GM18868 (cell line): Measurements from ENCODE around the gene HBM.
"Not testable (repeated sequence)": the region's sequence is repeated elsewhere in the genome, so short reads cannot be mapped to it uniquely, and the experiment has no call there.

Source experiments
- ATAC-seq: cut with Tn5 transposase; IDR thresholded peaks from one replicate; pipeline ENCODE4 v1.9.1; 2021; ENCODE audit warnings: mild to moderate bottlenecking, moderate library complexity; ENCODE audit not compliant: unreplicated experiment

The HBM gene

DNA sequence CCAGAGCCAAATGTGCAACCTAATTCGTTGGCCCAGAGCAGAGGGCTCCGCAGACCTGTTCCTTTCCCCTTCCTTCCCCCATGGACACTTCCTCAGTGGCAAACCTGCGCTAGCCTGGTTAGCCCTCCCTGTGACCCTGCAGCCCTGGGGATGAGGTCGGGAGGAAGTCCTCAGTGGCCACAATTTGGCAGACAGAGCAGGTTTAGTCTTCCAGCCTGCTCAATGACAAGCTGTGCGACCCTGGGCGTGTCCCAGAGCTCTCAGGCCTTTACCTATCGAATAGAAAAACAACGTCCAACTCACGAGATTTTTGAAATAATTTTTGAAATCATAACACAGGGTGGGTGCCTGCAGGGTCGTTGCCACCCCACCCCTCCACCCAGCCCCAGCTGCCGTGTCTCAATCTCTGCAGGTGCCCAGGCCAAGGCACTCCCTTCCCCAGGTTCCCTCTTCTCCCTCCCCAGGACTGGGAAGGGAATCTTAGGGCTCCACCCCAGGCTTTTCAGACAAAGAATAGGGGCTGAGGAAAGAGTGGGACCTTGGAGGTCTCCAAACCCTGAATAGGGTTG lies 1.4 kb downstream of the HBM start:
- ATAC-seq, result no peak

DNA sequence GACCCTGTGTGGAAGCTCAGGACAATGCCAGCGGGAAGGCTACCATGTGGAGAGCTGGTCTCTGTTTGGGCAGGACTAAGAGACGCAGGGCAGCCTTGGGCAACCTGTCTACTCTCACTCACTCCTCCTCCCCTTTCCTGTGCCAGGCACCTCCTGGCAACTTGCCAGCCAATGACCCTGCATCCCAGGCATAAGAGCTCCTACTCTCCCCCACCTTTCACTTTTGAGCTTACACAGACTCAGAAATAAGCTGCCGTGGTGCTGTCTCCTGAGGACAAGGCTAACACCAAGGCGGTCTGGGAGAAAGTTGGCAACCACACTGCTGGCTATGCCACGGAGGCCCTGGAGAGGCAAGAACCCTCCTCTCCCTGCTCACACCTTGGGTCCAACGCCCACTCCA lies 2.6 kb downstream of the HBM start:
- no peak for ATAC-seq

GRCh38 chr16:169014-169413 lies 3.2 kb downstream of the HBM start:
- ATAC-seq, result no peak

DNA sequence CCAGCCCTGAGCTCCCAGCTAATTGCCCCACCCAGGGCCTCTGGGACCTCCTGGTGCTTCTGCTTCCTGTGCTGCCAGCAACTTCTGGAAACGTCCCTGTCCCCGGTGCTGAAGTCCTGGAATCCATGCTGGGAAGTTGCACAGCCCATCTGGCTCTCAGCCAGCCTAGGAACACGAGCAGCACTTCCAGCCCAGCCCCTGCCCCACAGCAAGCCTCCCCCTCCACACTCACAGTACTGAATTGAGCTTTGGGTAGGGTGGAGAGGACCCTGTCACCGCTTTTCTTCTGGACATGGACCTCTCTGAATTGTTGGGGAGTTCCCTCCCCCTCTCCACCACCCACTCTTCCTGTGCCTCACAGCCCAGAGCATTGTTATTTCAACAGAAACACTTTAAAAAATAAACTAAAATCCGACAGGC lies 4.3 kb downstream of the HBM start:
- not testable (repeated sequence) for ATAC-seq

DNA sequence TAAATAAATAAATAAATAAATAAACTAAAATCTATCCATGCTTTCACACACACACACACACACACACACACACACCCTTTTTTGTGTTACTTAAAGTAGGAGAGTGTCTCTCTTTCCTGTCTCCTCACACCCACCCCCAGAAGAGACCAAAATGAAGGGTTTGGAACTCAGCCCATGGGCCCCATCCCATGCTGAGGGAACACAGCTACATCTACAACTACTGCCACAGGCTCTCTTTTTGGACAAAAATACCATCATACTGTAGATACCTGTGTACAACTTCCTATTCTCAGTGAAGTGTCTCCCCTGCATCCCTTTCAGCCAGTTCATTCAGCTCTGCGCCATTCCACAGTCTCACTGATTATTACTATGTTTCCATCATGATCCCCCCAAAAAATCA lies 5.0 kb downstream of the HBM start:
- no peak for ATAC-seq

- ATAC-seq, result not testable (repeated sequence)
Measured at GRCh38 chr16:172374-172941, 6.7 kb downstream of the HBM start, which contains the start of gene HBA2. HBA2 (plus strand) TSS chr16:172876; CDS start chr16:172913, 37 bp downstream.

DNA sequence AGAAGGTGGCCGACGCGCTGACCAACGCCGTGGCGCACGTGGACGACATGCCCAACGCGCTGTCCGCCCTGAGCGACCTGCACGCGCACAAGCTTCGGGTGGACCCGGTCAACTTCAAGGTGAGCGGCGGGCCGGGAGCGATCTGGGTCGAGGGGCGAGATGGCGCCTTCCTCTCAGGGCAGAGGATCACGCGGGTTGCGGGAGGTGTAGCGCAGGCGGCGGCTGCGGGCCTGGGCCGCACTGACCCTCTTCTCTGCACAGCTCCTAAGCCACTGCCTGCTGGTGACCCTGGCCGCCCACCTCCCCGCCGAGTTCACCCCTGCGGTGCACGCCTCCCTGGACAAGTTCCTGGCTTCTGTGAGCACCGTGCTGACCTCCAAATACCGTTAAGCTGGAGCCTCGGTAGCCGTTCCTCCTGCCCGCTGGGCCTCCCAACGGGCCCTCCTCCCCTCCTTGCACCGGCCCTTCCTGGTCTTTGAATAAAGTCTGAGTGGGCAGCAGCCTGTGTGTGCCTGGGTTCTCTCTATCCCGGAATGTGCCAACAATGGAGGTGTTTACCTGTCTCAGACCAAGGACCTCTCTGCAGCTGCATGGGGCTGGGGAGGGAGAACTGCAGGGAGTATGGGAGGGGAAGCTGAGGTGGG lies 7.6 kb downstream of the HBM start:
- not testable (repeated sequence) for ATAC-seq

DNA sequence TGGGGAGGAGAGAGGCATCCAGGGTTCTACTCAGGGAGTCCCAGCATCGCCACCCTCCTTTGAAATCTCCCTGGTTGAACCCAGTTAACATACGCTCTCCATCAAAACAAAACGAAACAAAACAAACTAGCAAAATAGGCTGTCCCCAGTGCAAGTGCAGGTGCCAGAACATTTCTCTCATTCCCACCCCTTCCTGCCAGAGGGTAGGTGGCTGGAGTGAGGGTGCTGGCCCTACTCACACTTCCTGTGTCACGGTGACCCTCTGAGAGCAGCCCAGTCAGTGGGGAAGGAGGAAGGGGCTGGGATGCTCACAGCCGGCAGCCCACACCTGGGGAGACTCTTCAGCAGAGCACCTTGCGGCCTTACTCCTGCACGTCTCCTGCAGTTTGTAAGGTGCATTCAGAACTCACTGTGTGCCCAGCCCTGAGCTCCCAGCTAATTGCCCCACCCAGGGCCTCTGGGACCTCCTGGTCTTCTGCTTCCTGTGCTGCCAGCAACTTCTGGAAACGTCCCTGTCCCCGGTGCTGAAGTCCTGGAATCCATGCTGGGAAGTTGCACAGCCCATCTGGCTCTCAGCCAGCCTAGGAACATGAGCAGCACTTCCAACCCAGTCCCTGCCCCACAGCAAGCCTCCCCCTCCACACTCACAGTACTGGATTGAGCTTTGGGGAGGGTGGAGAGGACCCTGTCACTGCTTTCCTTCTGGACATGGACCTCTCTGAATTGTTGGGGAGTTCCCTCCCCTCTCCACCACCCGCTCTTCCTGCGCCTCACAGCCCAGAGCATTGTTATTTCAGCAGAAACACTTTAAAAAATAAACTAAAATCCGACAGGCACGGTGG lies 8.4 kb downstream of the HBM start:
- ATAC-seq, result not testable (repeated sequence)

DNA sequence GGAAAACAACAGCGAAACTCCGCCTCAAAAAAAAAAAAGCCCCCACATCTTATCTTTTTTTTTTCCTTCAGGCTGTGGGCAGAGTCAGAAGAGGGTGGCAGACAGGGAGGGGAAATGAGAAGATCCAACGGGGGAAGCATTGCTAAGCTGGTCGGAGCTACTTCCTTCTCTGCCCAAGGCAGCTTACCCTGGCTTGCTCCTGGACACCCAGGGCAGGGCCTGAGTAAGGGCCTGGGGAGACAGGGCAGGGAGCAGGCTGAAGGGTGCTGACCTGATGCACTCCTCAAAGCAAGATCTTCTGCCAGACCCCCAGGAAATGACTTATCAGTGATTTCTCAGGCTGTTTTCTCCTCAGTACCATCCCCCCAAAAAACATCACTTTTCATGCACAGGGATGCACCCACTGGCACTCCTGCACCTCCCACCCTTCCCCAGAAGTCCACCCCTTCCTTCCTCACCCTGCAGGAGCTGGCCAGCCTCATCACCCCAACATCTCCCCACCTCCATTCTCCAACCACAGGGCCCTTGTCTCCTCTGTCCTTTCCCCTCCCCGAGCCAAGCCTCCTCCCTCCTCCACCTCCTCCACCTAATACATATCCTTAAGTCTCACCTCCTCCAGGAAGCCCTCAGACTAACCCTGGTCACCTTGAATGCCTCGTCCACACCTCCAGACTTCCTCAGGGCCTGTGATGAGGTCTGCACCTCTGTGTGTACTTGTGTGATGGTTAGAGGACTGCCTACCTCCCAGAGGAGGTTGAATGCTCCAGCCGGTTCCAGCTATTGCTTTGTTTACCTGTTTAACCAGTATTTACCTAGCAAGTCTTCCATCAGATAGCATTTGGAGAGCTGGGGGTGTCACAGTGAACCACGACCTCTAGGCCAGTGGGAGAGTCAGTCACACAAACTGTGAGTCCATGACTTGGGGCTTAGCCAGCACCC lies 9.5 kb downstream of the HBM start:
- ATAC-seq, result no peak

DNA sequence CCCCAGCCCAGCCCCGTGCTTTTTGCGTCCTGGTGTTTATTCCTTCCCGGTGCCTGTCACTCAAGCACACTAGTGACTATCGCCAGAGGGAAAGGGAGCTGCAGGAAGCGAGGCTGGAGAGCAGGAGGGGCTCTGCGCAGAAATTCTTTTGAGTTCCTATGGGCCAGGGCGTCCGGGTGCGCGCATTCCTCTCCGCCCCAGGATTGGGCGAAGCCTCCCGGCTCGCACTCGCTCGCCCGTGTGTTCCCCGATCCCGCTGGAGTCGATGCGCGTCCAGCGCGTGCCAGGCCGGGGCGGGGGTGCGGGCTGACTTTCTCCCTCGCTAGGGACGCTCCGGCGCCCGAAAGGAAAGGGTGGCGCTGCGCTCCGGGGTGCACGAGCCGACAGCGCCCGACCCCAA lies 10.2 kb downstream of the HBM start:
- ATAC-seq, result not testable (repeated sequence)

GRCh38 chr16:176477-177382 lies 11.0 kb downstream of the HBM start, which contains the start of gene HBA1:
HBA1 (plus strand) TSS chr16:176680; CDS start chr16:176717, 37 bp downstream.
- ATAC-seq, result not testable (repeated sequence)

GRCh38 chr16:177394-177822 lies 11.6 kb downstream of the HBM start:
- ATAC-seq, result no peak

- ATAC-seq, result no peak
Measured at GRCh38 chr16:177981-178667, 12.3 kb downstream of the HBM start.

GRCh38 chr16:178668-179015 lies 12.9 kb downstream of the HBM start:
- no peak for ATAC-seq

- ATAC-seq, result no peak
Measured at GRCh38 chr16:179211-180092, 13.7 kb downstream of the HBM start.

GRCh38 chr16:180101-180675 lies 14.4 kb downstream of the HBM start, which contains the start of gene HBQ1:
HBQ1 (plus strand) TSS chr16:180459; CDS start chr16:180487, 28 bp downstream.
- ATAC-seq, result no peak
